Measurements from ENCODE around the gene RPL7A.

Gene RPL7A

DNA sequence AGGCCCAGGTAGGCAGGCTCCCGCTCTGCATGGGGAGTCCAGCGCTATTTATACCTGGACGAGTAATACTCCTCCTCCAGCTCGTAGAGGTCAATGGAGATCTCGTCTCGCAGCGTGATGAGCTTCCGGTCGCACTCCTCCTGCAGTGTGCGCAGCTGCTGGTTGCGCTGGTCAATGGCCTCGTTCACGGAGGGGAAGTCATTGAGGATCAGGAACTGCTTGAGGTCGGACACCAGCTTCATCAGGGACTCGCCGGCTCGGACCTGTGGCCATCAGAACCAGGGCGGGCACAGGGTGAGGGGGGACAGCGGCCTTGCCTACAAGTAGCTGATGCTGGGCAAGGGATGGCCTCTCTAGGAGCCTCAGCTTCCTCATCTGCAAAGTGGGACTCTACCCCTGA lies 3.9 kb upstream of the RPL7A start:
- no peak for DNase-seq (ENCODE audit: low read depth)
- H3K4me3 ChIP-seq (ENCODE audit: low read depth, low read length), result no peak overlapping the region

DNA sequence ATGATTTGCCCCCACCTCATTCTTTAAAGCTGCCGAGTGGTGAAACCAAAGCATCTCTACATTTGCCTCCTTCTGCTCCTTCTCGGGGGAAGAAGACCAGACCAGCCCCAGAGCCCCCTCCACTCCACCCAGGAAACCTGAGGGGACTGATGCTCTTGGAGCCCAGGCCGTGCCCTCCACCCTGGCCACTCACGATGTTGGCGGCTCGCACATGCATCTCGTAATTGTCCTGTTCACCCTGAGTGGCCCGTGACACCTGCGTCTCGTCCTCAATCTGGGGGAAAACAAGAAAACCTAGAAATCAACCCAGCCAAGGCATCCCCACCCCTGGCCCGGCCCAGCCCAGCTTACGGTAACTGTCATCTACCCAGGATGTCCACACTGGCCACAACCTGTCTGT lies 3.0 kb upstream of the RPL7A start:
- DNase-seq (ENCODE audit: low read depth), result no peak
- no peak overlapping the region for H3K4me3 ChIP-seq (ENCODE audit: low read depth, low read length)

DNA sequence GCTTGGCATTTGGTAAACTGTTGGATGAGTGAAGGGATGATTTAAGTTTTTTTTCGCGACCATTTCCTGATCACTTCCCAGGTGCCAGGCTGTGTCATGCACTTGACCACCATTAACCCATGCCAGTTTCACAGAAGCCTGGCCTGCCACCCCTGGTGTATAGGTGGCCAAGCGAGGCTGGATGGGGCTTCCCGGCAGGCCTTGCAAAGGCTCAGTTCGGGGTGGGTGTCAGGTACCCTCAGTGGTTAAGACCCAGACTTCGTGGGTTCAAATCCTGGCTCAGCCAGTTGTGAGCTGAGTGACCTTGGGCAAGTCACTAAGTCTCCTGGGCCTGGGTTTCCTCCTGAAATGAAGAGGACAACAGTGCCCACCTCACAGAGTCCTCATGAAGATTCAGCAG lies 2.4 kb upstream of the RPL7A start:
- DNase-seq (ENCODE audit: low read depth), result no peak
- H3K4me3 ChIP-seq (ENCODE audit: low read depth, low read length), result no peak overlapping the region

DNA sequence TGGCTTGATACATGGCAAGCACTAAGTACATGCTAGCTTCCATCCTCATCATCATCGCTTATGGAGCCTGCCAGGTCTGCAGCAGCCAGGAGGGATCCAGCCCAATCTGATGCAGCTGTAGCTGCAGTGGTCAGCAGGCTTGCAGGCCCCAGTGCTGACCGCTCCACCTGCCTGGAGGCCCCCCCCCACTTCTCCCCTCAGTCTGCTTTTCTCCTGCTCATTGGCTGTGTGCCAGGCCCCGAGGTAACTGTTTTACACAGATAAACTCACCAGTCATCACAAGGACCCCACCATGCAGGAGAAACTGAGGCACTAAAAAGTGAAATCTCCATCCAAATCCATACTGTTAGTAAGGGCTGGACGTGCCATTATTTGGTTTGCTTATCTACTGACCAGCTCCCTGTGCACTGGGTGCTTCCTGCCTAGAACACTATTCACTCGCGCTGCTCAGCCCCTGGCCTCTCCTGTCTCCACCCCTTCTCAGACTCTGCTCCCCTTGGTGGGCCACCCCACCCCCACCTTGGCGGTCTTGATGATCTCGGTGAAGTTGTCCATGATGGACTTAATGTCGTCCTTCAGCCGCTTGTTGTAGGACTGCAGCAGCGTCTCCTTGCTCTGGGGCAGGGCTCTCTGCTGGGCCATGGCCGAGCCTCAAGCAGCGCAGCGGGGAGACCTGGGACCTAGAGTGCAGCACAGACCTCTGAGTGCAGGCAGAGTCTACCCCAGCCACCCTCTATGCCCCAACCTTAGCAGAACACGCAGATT lies 1.8 kb upstream of the RPL7A start:
- DNase-seq (ENCODE audit: low read depth), result no peak
- H3K4me3 ChIP-seq (ENCODE audit: low read depth, low read length), result peak overlapping the region; percentile 97

DNA sequence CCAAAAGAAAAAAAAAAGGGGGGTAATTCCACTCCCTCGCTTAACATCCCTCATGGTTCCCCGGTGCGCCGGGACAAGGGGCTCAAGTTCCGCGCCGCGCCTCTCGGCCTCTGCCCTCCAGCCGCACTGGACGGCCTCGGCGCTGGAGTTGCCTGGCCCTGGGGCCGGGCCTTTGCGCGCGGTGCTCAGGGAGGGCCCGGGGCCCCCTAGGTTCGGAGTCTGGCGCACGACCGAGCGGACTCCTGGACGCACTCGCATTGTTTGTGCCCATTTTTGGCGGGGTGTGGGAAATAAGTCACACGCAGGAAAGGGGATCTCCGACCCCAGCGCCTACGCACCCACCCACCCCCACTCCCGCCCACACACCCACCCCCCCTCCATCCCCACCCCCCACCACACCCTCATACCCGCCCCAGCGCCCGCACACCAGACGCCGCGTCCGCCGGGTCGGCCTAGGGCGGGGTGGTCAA lies 468 bp upstream of the RPL7A start:
- peak overlapping the region; percentile 97 for H3K4me3 ChIP-seq (ENCODE audit: low read depth, low read length)
- no peak for DNase-seq (ENCODE audit: low read depth)

DNA sequence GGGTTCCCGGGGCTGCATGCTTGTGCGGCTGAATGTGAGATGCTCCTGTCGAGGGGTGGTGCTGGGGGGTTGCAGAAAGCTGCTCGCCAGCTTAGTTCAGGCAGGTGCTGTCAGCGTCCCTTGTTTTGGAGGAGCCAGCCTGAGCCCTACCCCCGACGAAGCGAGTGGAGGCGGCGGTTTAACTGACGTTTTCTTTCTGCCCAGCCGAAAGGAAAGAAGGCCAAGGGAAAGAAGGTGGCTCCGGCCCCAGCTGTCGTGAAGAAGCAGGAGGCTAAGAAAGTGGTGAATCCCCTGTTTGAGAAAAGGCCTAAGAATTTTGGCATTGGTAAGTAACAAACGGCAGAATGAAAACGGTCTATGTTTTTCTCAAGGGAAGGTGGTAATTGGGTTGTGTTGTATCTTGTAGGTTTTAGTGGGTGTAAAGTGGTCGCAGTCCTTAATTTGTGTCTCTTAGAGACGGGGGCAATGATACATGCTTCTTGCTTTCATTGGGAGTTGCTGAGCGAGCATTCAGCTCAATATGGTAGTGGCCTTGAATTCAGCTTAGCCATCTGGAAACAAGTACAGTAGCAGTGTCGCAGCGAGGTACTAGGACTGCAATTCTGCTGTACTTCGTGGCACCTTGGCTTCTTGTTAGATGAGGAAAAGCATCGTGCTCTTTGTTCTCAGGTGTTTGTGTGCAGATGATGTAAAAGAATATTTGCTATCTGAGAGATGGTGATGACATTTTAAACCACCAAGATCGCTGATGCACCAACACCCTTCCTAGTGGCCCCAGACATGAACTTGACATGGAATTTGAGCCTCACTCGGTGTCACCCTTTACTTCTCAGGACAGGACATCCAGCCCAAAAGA lies 928 bp downstream of the RPL7A start:
- H3K4me3 ChIP-seq (ENCODE audit: low read depth, low read length), result peak overlapping the region; percentile 97
- no peak for DNase-seq (ENCODE audit: low read depth)

DNA sequence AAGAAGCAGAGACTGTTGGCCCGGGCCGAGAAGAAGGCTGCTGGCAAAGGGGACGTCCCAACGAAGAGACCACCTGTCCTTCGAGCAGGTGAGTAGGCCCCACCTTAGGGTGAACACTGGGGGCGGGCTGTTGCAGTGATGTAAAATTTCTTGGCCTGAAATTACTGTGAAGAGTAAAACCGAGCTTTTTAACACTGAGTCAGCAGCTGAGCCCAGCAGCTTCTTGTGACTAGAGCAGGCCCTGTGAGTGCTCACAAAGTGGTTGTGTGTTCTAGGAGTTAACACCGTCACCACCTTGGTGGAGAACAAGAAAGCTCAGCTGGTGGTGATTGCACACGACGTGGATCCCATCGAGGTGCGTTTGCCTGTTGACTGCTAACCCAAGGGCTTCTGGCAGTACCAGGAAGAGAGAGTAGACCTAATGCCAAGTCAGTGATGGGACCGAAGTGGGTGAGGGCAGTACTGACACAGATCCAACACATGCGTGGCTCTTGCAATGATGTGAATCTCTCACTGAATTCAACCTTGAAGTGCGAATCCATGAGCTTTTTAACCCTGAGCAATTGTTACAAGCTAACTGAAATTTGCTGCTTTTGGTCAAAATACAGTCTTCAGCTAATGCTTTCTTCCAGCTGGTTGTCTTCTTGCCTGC lies 2.1 kb downstream of the RPL7A start:
- H3K4me3 ChIP-seq (ENCODE audit: low read depth, low read length), result no peak overlapping the region
- no peak for DNase-seq (ENCODE audit: low read depth)

DNA sequence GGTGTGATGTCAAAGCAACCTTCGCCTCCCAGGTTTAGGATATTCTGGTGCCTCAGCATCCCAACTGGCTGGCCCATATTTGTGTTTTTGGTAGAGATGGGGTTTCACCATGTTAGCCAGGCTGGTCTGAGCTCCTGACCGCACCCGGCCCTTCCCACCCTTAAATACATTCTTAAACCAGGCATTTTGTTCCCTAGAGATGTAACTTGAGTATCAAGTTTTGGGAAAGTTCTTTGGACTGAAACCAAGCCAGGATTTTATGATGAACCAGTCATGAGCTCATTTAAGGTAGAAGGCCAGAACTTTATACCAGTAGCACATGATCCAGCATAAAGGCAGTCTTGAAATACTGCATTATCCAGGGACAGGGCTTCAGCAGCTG lies 3.5 kb downstream of the RPL7A start:
- H3K4me3 ChIP-seq (ENCODE audit: low read depth, low read length), result no peak overlapping the region
- no peak for DNase-seq (ENCODE audit: low read depth)

DNA sequence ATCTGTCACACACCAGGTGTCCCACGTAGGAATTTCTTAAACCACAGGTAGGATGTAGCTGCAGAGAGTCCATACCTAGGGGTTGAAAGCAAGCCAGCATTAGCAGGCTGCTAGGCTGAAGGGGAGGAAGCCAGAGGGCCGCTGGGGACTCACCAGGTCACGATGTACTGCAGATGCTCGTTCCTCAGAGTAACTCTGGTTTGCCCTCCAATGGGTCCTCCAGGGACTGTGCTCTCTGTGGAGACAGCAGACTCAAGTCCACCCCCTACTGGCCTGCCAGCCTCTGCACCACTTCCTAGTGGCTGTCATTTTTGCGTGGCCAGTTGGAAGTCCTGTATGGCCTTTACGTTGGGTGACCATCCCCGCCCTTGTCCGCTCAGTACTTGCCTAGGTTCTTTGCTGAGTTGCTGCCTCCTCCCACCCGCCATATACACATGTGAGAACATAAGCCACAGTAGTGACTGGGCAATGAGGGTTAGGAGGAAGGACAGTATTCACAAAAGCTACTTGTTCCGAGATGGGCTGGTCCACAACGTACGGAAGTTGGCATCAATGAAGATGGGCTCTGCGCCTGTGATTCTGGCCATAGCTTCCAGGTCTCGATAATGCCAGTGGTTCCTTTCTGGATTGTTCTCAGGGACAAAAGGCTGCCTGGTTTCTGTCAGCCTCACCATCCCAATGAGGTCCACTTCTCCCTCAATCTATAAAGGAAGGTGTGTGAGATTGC lies 4.1 kb downstream of the RPL7A start:
- H3K4me3 ChIP-seq (ENCODE audit: low read depth, low read length), result no peak overlapping the region
- DNase-seq (ENCODE audit: low read depth), result no peak

DNA sequence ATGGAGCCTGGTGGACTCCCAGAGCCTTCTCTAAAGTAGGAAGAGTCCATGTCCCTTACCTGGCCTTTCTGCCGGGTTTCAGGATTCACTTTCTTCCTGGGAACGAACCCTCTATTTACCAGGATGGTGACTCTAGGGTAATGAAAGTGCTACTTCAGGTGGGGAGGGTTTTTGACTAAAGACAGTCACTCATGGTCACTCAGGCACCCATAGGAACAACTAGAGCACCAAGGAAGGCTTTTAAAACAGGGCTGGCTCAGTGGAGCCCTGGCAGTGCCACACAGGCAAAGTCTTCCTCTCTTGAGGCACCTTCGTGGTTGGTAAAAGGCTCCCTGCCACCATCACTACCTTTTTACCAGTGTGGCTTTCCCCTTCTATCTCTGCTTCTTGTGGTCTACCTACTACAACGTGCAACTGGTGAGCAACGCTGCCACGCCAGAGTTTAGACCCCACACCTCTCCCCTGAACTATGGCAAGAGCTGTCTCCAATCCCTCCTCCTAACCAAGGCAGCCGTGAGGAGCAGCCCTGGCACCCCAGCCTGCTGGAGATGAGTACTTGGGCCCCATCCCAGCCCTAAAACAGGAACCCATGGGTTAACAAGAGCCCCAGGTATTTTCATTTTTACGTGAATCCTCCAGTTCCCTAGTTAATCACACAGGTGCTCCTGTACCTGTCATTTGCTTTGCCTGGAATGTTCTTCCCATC lies 4.8 kb downstream of the RPL7A start:
- no peak overlapping the region for H3K4me3 ChIP-seq (ENCODE audit: low read depth, low read length)
- no peak for DNase-seq (ENCODE audit: low read depth)

DNA sequence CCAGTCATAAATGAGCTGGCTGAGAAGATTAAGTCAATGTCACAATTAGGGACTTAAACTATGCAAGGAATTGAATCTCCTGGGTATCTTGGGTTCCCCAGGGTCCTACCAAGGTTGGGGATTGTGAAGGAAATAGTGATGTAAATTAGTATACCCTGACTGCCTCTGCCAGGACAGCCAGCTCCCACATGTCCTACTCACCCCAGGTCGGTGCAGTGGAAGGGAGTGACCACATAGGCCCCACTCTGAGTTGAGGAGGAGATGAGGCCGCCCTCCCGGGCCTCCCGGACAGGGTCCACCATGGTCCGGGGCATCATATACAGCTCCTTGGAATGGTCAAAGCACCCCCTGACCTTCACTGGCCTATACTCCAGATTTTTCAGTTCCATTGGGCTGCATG lies 5.5 kb downstream of the RPL7A start:
- DNase-seq (ENCODE audit: low read depth), result no peak
- H3K4me3 ChIP-seq (ENCODE audit: low read depth, low read length), result no peak overlapping the region

DNA sequence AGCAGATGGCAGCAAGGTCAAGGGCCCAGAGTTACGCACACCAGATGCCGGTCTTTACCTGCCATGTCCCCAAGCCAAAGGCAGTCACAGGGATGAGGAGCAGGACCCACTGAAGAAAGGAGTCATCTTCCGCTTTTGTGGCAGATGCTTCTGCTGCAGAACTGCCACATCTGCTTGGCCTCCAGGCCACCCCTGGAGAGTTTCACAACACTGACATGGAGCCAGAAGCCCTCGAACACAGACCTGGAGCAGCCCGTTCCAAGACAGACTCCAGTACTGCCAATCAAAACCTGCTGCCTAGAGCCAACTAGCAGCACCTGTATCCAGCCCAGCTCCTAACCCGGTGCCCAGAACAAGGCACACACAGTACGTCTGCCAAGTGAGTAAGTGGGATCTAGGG lies 6.7 kb downstream of the RPL7A start:
- H3K4me3 ChIP-seq (ENCODE audit: low read depth, low read length), result no peak overlapping the region
- no peak for DNase-seq (ENCODE audit: low read depth)

DNA sequence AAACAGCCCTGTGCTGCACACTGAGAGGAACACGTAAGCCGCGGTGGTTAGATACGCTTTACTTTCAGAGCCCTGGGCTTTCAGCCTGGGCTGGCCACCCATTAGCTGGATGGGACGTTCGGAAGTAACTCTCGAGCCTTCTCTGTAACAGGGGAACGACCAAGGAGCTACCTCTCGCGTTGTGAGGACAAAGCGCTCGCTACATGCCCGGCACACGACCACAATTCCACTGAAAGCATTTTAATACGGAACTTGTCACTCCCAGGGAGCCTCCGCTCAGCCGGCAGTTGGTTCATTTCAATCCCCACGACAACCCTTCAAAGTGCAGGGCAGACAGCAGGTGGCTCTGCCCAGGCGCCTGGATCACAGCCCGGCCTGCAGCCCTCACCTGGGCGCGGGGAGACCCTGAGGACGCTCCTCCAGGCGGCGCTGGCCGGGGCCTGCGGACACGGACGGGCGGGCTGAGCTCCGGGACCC lies 7.9 kb downstream of the RPL7A start:
- no peak for DNase-seq (ENCODE audit: low read depth)
- peak overlapping the region; percentile 86 for H3K4me3 ChIP-seq (ENCODE audit: low read depth, low read length)

DNA sequence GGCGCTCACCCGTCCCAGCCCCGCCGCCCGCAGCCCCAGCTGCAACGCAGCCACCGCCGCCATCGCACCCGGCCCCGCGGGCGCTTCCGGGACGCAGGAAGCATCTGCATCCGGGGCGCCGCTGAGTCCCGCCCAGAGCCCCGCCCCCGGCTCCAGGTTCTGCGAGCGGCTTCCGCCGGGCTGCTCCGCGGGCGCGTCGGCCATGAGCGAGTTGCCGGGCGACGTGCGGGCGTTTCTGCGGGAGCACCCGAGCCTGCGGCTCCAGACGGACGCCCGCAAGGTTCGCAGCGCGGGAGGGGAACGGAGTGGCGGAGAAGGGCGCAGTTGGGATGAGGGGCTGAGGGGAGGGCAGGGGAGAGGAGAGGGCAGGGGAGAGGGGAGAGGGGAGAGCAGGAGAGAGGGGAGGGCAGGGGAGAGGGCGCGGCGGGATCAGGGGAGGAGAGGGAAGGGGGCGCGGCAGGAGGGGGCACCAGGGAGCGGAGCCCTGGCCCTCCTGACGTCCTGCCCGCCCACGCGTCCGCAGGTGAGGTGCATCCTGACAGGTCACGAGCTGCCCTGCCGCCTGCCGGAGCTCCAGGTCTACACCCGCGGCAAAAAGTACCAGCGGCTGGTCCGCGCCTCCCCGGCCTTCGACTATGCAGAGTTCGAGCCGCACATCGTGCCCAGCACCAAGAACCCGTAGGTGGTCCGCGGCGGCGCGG lies 8.5 kb downstream of the RPL7A start, which contains the start of the genes SURF1 and SURF2:
SURF1 (minus strand) TSS at position 97 of the 701 bp plus-strand sequence; CDS start at position 63, 34 bp downstream.
SURF2 (plus strand) TSS at position 160 of the 701 bp plus-strand sequence; CDS start at position 203, 43 bp downstream.
- peak within 1 kb of the TSS; percentile 86 for H3K4me3 ChIP-seq (ENCODE audit: low read depth, low read length)
- no peak for DNase-seq (ENCODE audit: low read depth)

DNA sequence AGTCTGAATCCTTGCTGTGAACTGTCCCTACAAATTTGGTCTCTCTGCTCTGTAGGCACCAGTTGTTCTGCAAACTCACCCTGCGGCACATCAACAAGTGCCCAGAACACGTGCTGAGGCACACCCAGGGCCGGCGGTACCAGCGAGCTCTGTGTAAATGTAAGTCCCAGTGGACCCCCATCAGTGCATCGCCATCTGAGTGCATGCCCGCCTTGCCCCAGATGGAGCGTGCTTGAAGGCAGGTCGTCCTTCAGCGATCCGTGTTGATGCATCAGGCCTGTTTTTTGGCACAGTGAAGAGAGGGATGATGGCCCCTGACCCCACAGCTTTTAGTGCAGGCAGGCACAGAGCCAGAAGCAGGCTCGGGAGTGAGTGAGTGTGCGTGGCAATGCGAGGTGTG lies 9.6 kb downstream of the RPL7A start:
- DNase-seq (ENCODE audit: low read depth), result no peak
- no peak overlapping the region for H3K4me3 ChIP-seq (ENCODE audit: low read depth, low read length)

DNA sequence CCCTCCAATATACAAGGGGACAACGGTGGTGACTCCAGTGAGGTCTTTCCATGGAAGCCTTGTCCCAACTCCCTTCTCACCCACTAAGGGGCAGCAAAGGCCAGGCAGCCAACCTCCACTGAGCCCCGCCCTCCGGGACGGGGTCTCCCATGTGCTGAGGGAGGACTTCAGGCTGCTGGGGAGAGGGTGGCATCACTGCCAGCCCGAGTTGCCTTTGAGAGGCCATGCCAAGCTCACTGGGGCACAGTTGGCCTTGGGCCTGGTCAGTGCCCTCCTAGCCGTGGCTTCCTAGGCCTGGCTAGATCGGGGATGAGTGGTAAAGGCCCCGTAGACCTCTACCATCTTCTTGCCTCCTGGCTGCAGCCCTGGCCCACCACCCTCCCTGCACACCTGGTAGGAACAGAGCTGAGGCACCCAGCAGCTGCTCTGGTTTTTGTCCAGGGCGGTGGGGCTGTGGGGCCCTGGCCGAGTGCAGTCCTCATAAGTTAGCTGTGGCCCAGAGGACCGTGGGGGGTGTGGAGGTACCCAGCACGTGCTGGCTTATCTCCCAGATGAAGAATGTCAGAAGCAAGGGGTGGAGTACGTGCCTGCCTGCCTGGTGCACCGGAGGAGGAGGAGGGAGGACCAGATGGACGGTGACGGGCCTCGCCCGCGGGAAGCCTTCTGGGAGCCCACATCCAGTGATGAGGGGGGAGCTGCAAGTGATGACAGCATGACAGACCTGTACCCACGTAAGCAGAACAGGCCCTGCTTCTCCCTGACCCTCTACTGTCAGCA lies 11.6 kb downstream of the RPL7A start:
- no peak for DNase-seq (ENCODE audit: low read depth)
- no peak overlapping the region for H3K4me3 ChIP-seq (ENCODE audit: low read depth, low read length)

Measured in skeletal muscle cell (primary cell).